GM19238 (cell line): ENCODE results near the gene RHCE.
A peak's percentile ranks its signal among the peaks of the same experiment; 100 is the strongest.
"Not testable (repeated sequence)": the region's sequence is repeated elsewhere in the genome, so short reads cannot be mapped to it uniquely, and the experiment has no call there.

Source experiments
- DNase-seq: peaks from one replicate; pipeline ENCODE4 v3.0.0; 2011; ENCODE audit warnings: low spot score; ENCODE audit not compliant: insufficient read length

RHCE gene

GRCh38 chr1:25349606-25350005 is 71.0 kb downstream of the RHCE start:
- no peak for DNase-seq

DNA sequence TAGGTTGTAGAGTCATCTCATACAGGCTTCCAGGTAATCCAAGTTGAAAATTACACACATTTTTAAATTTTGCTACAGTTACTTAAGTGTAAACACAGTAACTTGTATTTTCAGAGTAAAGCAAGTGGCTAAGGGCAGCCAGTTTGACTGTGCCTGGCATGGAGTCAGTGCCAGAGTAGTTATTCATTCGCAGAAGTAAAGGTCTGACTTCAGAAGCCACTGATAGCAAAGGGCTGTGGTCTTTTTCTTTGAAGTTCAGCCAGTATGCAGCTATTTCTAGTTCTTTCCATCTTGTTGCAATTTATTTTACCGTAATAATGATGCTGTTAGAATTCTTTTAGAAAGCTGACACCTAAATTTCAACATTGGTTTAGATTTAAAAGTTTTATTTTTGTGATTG is 73.1 kb downstream of the RHCE start:
- no peak for DNase-seq

DNA sequence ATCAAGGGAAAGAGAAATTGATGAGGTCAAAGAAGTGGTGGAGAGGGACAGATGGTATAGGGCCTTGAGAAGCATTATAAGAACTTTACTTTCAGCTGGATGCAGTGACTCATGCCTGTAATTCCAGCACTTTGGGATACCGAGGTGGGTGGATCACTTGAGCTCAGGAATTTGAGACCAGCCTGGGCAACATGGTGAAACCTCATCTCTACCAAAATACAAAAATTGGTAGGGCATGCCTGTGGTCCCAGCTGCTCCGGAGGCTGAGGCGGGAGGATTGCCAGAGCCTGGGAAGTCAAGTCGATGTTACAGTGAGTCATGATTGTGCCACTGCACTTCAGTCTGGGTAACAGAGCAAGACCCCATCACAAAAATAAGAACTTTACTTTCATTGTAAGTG is 76.8 kb downstream of the RHCE start:
- no peak for DNase-seq

DNA sequence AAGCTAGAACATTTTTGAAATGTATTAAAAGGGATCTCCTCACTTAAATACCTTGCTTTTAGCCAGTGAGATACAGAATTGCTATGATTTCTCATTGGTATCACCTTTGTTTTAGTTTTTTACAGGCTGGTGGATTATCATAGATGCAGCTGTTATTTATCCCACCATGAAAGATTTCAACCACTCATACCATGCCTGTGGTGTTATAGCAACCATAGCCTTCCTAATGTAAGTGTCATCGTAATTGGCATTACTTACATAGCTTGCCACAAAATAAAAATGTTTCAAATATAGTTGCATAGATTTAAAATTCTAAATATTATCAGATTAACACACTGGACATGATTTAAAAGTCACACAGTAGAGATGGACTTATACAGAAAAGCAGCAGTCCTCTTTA is 77.8 kb downstream of the RHCE start:
- no peak for DNase-seq

GRCh38 chr1:25341746-25342145 is 78.9 kb downstream of the RHCE start:
- DNase-seq, result no peak

- no peak for DNase-seq
Observed at GRCh38 chr1:25338986-25339385, 81.6 kb downstream of the RHCE start.

GRCh38 chr1:25338188-25338981 is 82.2 kb downstream of the RHCE start, which contains the start of gene TMEM50A:
Gene TMEM50A, plus strand, starts transcription at chr1:25338334. Its CDS starts 2,153 bp downstream, at chr1:25340487.
- DNase-seq, result peak; percentile 77

DNA sequence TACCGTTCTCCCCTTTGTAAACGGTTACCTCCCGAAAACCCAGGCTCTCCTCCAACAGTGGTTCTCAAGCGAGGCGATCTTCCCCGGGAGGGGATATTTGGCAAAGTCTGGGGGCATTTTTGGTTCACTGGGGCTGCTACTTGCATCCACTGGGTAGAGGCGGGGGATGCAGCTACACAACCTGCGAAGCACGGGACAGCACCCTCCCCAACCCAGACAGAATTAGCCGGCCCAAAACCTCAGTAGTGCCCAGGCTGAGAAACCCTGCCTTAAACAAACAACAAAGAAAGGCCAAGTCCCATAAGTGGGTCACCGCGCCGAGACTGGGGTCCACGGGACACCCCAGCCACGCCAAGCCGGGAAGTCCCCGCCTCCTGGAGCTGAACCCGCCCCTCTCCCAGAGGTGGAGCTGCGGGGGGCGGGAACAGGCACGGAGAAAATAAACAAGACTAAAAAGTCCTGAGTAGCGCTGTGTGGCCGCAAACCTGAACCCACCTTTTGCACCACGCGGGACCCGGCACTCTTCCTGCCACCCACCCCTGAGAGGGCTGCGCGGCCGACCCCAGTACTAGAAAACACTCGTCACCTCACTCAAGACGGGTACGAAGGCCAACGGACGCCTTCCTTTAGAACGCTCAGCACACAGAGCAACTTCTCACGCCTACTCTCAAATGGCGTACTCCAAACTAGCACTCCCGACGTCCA is 83.0 kb downstream of the RHCE start:
- not testable (repeated sequence) for DNase-seq

DNA sequence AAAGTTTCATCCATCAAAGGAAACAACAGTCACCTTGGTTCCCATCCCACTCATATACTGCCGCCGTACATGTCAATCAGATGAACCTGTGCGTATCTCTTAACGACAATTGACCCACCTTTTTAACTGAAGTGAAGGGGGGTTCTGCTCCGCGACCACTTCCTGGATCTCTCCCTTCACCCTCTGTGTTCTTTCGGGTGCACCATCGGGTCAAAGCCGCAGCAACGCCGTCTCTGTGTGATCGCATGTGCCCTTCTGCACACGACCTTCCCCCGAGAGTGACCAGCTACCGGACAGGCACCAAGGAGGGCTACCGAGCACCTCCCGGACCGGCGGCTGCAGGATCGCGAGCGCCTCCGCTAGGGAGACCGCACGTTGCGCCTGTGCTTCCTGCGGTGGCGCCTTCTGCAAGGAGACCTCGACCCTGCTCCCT is 83.7 kb downstream of the RHCE start:
- not testable (repeated sequence) for DNase-seq

GRCh38 chr1:25329950-25330349 is 90.7 kb downstream of the RHCE start:
- not testable (repeated sequence) for DNase-seq

- DNase-seq, result not testable (repeated sequence)
Observed at GRCh38 chr1:25329336-25329735, 91.3 kb downstream of the RHCE start.

GRCh38 chr1:25328791-25329185 is 91.8 kb downstream of the RHCE start:
- DNase-seq, result not testable (repeated sequence)

DNA sequence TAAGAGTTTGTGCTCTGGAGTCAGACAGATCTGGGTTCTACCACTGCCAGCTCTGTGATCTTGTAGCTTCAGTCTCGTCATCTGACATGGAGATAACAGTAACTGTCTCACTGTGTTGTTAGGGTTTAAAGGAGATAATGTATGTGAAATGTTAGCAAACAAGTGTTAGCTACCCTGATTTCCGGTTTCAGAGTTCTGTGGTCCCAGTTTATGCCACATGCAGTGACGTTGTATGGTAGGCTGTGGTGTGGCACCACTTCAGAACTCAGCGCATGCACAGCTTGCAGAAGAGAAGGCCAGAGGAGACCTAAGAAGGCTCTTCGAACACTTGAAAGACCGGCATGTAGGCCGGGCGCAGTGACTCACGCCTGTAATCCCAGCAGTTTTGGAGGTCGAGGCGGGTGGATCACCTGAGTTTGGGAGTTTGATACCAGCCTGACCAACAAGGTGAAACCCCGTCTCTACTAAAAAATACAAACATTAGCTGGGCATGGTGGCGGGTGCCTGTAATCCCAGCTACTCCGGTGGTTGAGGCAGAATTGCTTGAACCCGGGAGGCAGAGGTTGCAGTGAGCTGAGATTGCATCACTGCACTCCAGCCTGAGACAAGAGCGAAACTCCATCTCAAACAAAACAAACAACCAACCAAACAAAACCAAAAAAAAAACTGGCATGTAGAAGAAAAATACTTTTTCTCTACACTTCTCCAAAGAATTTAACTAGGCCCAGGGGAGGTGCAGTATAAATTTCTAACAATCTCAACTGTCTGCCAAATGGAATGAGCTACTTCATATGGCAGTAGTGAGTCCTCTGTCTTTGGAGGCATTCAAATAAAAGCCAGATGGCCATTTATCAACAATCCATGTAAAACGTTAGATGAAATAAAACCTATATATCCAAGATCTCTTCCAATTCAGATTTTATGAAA is 92.5 kb downstream of the RHCE start:
- DNase-seq, result not testable (repeated sequence)

DNA sequence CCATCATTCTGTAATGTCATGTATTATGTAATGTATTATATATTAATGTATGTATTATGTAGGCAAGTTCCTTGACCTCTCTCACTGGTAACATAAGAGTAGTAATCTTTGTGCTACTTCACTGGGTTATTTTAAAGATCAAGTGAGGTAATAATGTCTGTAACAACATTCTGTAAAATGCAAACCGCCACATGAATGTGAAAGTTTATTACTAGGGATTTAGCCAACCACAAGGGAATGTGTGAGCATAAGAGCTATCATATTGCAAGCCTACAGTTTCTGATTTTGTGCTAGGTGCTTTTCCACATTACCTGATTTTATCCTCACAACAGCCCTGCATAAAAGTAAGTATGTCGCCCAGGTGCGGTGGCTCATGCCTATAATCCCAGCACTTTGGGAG is 96.2 kb downstream of the RHCE start:
- not testable (repeated sequence) for DNase-seq

- not testable (repeated sequence) for DNase-seq
Observed at GRCh38 chr1:25322127-25322526, 98.5 kb downstream of the RHCE start.

GRCh38 chr1:25320314-25320938 is 100.2 kb downstream of the RHCE start:
- DNase-seq, result not testable (repeated sequence)

GRCh38 chr1:25312806-25313470 is 107.7 kb downstream of the RHCE start:
- not testable (repeated sequence) for DNase-seq
